Measurements from ENCODE around the gene SPAG6.

GRCh38 chr10:22414146-22414545 lies 68.8 kb downstream of the SPAG6 start:
- TF ChIP-seq POLR2A (IDR thresholded peaks at IDR 0.05) = no peak
- no peak for TF ChIP-seq POLR2AphosphoS5 (IDR thresholded peaks at IDR 0.05)
- TF ChIP-seq, protein P1, sequence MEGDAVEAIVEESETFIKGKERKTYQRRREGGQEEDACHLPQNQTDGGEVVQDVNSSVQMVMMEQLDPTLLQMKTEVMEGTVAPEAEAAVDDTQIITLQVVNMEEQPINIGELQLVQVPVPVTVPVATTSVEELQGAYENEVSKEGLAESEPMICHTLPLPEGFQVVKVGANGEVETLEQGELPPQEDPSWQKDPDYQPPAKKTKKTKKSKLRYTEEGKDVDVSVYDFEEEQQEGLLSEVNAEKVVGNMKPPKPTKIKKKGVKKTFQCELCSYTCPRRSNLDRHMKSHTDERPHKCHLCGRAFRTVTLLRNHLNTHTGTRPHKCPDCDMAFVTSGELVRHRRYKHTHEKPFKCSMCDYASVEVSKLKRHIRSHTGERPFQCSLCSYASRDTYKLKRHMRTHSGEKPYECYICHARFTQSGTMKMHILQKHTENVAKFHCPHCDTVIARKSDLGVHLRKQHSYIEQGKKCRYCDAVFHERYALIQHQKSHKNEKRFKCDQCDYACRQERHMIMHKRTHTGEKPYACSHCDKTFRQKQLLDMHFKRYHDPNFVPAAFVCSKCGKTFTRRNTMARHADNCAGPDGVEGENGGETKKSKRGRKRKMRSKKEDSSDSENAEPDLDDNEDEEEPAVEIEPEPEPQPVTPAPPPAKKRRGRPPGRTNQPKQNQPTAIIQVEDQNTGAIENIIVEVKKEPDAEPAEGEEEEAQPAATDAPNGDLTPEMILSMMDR (IDR thresholded peaks at IDR 0.05) = no peak
- TF ChIP-seq EP300 (IDR thresholded peaks at IDR 0.05) = no peak

Data from upper lobe of left lung (tissue), 4 donors.